Progenitor cell of endocrine pancreas (in vitro differentiated cells): ENCODE data around the gene UST. TPM values are rescaled to one million over a fixed set of nuclear protein-coding genes. Genes with fewer than 3 reads are reported as not detected.

Experiments used
- DNase-seq: peaks from one replicate; pipeline ENCODE4 v3.0.0; 2021; ENCODE audit warnings: low spot score; ENCODE audit not compliant: unreplicated experiment
- H3K27ac Mint-ChIP-seq: 2 replicates; pipeline ENCODE4 v1.8.0; 2021; ENCODE audit warnings: mild to moderate bottlenecking, moderate library complexity, mixed read lengths
- H3K27me3 Mint-ChIP-seq: 2 replicates; pipeline ENCODE4 v1.8.0; 2021; ENCODE audit warnings: mixed read lengths
- H3K36me3 Mint-ChIP-seq: 2 replicates; pipeline ENCODE4 v1.8.0; 2022; ENCODE audit warnings: mixed read lengths; ENCODE audit not compliant: insufficient read depth
- H3K4me1 Mint-ChIP-seq: 2 replicates; pipeline ENCODE4 v1.8.0; 2021; ENCODE audit warnings: low read depth, mixed read lengths
- H3K4me3 Mint-ChIP-seq: 2 replicates; pipeline ENCODE4 v1.8.0; 2021; ENCODE audit warnings: low read depth, mild to moderate bottlenecking, moderate library complexity, mixed read lengths
- H3K9me3 Mint-ChIP-seq: 2 replicates; pipeline ENCODE4 v1.8.0; 2021; ENCODE audit warnings: low read depth, mixed read lengths
- CTCF ChIP-seq: fragments of 200-600 bp; sonication (generic); IDR thresholded peaks from one replicate; pipeline ENCODE4 v1.5.0; 2021; ENCODE audit warnings: antibody characterized with exemption, mild to moderate bottlenecking; ENCODE audit not compliant: unreplicated experiment
- total RNA-seq: library from RNA; stranded (reverse); gene quantifications from 2 replicates; pipeline ENCODE4 v1.2.1, GENCODE V29; 2021

The UST gene
- total RNA-seq, 1 donor from 2014 or later, result 2.9 TPM

- no peak for DNase-seq
- Mint-ChIP-seq H3K27ac (no peak overlapping the region), H3K9me3 (no peaks in the 10 kb centered on the region), H3K27me3 (peaks cover 25% of the 10 kb centered on the region), H3K4me3 (no peak overlapping the region), H3K36me3 (no peaks in the 10 kb centered on the region), H3K4me1 (peaks cover 5% of the 10 kb centered on the region)
- TF ChIP-seq CTCF, result no peak
Measured at GRCh38 chr6:148768646-148769270, 21.9 kb downstream of the UST start.

GRCh38 chr6:148769304-148769968 lies 22.6 kb downstream of the UST start:
- Mint-ChIP-seq H3K4me3 (no peak overlapping the region), H3K27ac (no peak overlapping the region), H3K4me1 (peaks cover 5% of the 10 kb centered on the region), H3K9me3 (no peaks in the 10 kb centered on the region), H3K36me3 (no peaks in the 10 kb centered on the region), H3K27me3 (peaks cover 25% of the 10 kb centered on the region)
- TF ChIP-seq CTCF, result no peak
- DNase-seq, result no peak

GRCh38 chr6:148770408-148771211 lies 23.8 kb downstream of the UST start:
- Mint-ChIP-seq H3K27ac (no peak overlapping the region), H3K9me3 (no peaks in the 10 kb centered on the region), H3K4me1 (peaks cover 5% of the 10 kb centered on the region), H3K36me3 (no peaks in the 10 kb centered on the region), H3K27me3 (peaks cover 28% of the 10 kb centered on the region), H3K4me3 (no peak overlapping the region)
- DNase-seq, result no peak
- TF ChIP-seq CTCF, result no peak

- TF ChIP-seq CTCF, result no peak
- H3K9me3 Mint-ChIP-seq, result no peaks in the 10 kb centered on the region
- H3K27ac Mint-ChIP-seq, result no peak overlapping the region
- no peaks in the 10 kb centered on the region for H3K36me3 Mint-ChIP-seq
- peaks cover 28% of the 10 kb centered on the region for H3K27me3 Mint-ChIP-seq
- peaks cover 5% of the 10 kb centered on the region for H3K4me1 Mint-ChIP-seq
- no peak overlapping the region for H3K4me3 Mint-ChIP-seq
- no peak for DNase-seq
Measured at GRCh38 chr6:148771212-148771601, 24.4 kb downstream of the UST start.

- Mint-ChIP-seq H3K9me3 (no peaks in the 10 kb centered on the region), H3K4me3 (no peak overlapping the region), H3K27me3 (peaks cover 34% of the 10 kb centered on the region), H3K36me3 (no peaks in the 10 kb centered on the region), H3K4me1 (peaks cover 5% of the 10 kb centered on the region), H3K27ac (no peak overlapping the region)
- no peak for TF ChIP-seq CTCF
- DNase-seq, result no peak
Measured at GRCh38 chr6:148771896-148772554, 25.2 kb downstream of the UST start.
